HG03378 (cell line): ENCODE results near the gene RUFY3.
A peak's percentile ranks its signal among the peaks of the same experiment; 100 is the strongest.
"Not testable (repeated sequence)": the region's sequence is repeated elsewhere in the genome, so short reads cannot be mapped to it uniquely, and the experiment has no call there.

Experiments used
- ATAC-seq: cut with Tn5 transposase; IDR thresholded peaks from one replicate; pipeline ENCODE4 v1.9.1; 2021; ENCODE audit warnings: mild to moderate bottlenecking, moderate library complexity; ENCODE audit not compliant: unreplicated experiment

Gene RUFY3

DNA sequence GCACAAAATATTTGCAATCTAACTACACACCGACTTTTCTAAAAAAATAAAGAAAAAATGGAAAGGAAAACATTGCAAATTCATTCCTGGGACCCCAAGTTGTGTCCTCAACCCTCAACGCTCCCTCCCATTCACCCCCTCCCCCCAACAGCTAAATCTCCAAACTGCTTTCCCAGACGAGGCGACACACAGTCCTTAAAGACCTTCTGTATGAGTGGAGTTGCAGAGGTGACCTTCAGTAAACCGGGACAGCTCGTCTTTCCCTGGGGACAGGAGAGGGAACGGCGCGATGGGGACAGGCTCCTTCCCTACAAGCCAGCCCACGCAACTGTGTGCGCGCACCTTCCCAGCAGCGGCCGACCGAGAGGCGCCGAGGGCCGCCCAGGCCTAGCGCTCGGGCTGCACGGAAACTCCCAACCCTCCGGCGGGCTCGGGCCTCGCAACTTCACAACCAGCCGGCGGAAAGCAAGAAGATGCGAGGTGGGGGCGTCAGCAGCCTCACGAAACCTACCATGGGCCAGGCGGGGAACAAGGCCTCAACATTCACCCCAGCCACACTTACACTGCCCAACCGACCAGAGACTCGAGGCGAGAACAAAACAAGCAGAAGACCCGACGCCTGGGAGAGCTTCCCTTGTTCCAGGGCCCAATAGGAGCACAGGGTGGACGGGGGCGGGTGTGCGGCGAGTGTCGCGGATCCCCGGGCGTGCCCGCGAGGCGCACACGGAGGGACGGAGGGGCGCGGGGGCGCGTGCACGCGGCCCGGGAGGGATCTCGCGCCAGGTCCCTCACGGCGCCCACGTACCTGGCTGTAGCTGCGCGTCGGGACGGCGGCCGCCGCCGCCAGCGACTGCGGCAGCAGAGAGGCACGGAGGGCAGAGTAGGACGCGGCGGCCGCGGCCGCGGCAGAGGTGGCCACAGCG lies 117.2 kb downstream of the RUFY3 start:
- peak; percentile 38 for ATAC-seq

DNA sequence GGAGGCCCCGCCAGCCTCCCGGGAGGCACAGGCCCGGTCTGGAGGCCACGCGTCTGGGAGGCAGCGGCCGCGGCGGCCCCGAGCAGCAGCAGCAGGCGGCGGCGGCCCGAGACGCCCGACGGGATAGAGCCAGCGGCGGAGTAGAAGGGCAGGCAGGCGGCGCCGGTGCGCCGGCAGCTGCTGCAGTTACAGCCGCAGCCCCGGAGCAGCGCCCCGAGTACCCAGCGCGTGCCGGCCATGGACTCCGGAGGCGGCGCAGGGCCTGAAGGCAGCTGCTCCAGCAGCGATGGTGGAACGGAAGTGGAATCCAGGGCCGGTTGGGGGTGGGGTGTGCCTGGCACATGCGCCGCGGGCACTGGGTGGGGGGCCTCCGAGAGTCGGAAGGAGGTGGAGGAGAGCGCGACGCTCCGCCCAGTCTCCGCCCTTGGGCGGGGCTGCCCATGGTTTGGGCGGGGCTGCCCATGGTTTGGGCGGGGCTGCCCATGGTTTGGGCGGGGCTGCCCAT lies 117.9 kb downstream of the RUFY3 start, which contains the start of gene GRSF1:
TSS of gene GRSF1 (minus strand) at position 302 of the 505 bp plus-strand sequence. CDS start at position 239, 63 bp downstream.
- ATAC-seq, result peak; percentile 43

DNA sequence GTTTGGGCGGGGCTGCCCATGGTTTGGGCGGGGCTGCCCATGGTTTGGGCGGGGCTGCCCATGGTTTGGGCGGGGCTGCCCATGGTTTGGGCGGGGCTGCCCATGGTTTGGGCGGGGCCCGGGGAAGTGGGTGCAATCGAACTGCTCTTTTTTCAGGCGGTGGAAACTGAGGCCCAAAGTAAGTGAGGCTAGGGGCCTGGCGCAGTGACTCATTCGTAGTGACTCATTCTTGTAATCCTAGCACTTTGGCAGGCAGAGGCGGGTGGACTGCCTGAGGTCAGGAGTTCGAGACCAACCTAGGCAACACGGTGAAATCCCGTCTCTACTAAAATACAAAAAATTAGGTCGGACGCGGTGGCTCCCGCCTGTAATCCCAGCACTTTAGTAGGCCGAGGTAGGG lies 118.4 kb downstream of the RUFY3 start:
- ATAC-seq, result not testable (repeated sequence)

DNA sequence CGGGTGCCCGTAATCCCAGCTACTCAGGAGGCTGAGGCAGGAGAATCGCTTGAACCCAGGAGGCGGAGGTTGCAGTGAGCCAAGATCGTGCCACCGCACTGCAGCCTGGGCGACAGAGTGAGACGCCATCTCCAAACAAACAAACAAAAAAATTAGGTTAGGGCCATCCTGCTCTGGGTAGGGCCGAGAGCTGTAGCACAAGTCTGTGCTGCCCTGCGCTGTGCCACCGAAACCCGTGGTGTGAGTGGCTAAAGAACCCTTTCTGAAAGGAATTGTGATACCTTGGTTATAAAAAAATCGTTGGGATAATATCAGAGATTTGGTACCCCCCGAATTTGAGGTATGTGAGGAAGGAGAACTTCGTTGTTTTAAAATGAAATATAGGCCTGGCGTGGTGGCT lies 118.9 kb downstream of the RUFY3 start:
- ATAC-seq, result not testable (repeated sequence)

DNA sequence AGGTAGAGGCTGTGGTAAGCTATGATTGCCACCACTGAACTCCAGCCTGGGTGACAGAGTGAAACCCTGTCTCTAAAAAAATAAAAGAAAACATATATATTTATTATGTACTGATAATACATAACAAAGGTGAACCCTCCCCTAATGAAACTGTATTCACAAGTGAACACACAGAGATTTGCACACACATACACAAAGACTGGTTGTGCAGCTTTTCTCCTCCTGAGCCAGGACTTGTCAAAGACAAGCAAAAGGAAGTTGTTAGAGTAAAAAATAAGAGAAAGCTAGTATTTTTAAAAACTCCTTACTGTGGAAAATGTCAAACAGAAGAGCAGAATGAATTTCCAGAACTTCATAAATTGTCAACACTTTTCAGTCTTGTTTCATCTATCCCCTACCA lies 119.4 kb downstream of the RUFY3 start:
- no peak for ATAC-seq

DNA sequence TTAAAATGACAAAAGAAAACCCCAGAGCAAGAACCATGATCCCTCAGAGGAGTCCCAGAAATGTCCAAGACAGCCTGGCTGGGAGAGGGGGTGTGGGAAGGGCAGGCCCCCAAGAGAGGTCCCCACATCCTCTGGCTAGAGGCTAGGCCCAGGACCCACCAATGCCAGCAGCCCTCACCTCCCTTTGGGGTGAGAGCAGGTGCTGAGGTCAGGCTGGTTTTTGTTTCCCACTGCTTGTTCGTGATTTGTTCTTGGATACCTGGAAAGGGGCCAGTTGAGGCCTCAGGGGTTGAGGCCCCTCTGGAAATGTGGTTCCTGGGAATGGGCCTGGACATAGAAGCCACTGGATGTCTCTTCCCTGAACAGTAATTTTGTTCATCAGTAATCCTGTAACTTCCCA lies 120.2 kb downstream of the RUFY3 start:
- ATAC-seq, result no peak

DNA sequence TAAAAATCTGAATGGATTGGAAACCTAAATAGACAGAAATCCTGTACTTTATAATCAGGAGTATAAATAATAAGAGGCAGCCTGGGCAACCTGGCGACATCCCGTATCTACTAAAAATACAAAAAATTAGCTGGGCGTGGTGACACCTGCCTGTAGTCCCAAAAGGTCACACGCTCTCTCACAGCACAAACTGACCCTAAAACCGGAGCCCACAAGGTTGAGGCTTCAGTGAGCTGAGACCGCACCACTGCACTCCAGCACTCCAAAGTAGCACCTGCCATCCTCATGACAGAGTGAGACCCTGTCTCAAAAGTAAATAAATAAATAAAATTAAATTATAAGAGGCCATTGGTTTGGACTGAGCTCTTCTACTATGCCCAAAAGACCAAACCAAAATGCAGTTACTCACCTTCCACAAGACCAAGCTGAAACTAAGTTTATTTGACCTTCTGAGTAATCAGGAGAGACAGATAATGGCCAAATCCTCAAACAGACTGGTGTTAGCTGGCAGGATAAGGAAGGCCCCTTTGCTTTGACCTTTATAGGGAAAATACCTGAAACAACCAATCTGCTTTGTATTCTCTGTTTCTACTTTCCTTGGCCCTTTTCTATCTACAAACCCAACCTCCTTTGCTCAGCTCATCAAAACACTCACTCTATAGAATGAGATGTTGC lies 121.1 kb downstream of the RUFY3 start:
- peak; percentile 44 for ATAC-seq

DNA sequence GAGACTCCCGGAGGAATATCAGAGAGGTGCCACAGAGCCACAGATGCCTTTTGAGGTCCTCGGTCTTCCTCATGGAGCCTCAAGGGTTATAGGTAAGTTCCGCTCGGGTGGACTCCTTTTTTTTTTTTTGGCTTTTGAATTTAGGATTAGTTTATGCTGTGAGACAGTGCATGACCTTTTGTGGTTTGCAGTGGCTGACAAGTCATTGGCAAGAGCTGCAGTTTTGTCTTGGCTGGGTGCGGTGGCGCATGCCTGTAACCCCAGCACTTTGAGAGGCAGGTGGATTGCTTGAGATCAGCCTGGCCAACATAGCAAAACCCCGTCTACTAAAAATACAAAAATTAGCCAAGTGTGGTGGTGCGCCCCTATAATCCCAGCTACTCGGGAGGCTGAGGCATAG lies 122.4 kb downstream of the RUFY3 start:
- peak; percentile 51 for ATAC-seq

DNA sequence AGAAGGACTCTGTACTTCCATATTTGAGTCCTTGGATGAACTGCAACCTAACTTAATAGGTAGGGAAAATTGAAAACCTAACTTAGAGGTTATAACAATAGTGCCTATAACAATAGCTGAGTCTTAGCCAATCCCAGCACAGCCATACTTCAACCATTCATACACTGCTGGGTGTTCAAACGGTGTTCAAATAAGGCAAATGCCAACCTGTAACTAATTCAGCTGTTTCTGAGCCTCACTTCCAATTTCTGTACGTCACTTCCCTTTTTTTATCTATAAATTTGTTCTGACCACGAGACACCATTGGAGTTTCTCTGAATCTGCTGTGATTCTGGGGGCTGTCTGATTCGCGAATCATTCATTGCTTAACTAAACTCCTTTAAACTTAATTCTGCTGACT lies 127.5 kb downstream of the RUFY3 start:
- no peak for ATAC-seq

DNA sequence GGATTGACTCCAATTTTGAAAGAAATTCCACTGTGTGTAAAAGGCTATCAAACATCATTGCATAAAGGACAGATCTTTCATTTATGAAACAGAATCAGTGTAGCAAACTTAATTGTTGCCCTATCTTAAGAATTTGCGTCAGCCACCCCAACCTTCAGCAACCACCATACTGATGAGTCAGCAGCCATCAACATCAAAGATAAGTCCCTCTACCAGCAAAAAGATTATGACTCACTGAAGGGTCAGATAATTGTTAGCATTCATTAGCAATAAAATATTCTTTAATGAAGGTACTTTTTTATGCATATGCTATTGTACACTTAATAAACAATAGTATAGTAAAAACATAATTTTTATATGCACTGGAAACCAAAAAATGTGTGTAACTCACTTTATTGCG lies 133.7 kb downstream of the RUFY3 start:
- no peak for ATAC-seq
